Activated T-cell treated with anti-CD3 and anti-CD28 coated beads, Interleukin-2, amount 50 U/mL, for 4 hours (primary cell): ENCODE results near the gene DUSP14. TPM values are rescaled to one million over a fixed set of nuclear protein-coding genes. Genes with fewer than 3 reads are reported as not detected.
A peak's percentile ranks its signal among the peaks of the same experiment; 100 is the strongest.

Experiments used
- ATAC-seq, 2 donors: fragments of 200-7000 bp; cut with Tn5 transposase; one replicate each; pipeline ENCODE4 v1.10.0; 2021
- DNase-seq: peaks from one replicate; pipeline ENCODE4 v3.0.0-alpha.2; 2020
- H3K27me3 Mint-ChIP-seq: one replicate; pipeline ENCODE4 v1.8.0; 2021; ENCODE audit warnings: low read depth, mixed read lengths
- H3K36me3 Mint-ChIP-seq: one replicate; pipeline ENCODE4 v1.8.0; 2022; ENCODE audit warnings: mixed read lengths; ENCODE audit not compliant: insufficient read depth
- H3K4me1 Mint-ChIP-seq: one replicate; pipeline ENCODE4 v1.8.0; 2021; ENCODE audit warnings: low read depth, mixed read lengths
- H3K4me3 Mint-ChIP-seq: one replicate; pipeline ENCODE4 v1.8.0; 2021; ENCODE audit warnings: mild to moderate bottlenecking, moderate library complexity, mixed read lengths
- H3K9me3 Mint-ChIP-seq: one replicate; pipeline ENCODE4 v1.8.0; 2021; ENCODE audit warnings: mixed read lengths
- total RNA-seq, 3 donors: library from RNA; stranded (reverse); gene quantifications; one replicate each; pipeline ENCODE4 v1.2.1, GENCODE V29; 2021

Gene DUSP14
- total RNA-seq, 3 donors from 2014 or later = 18.2 to 21.8 (median 18.2) TPM

GRCh38 chr17:37475731-37476420 lies 13.8 kb upstream of the DUSP14 start:
- Mint-ChIP-seq H3K9me3 (no peaks in the 10 kb centered on the region), H3K4me3 (no peak overlapping the region), H3K4me1 (no peaks in the 10 kb centered on the region), H3K36me3 (peaks cover 42% of the 10 kb centered on the region), H3K27me3 (no peaks in the 10 kb centered on the region)
- DNase-seq = no peak
- ATAC-seq = no peak

GRCh38 chr17:37476431-37477120 lies 13.1 kb upstream of the DUSP14 start:
- no peaks in the 10 kb centered on the region for H3K9me3 Mint-ChIP-seq
- H3K27me3 Mint-ChIP-seq = no peaks in the 10 kb centered on the region
- no peak for DNase-seq
- no peak overlapping the region for H3K4me3 Mint-ChIP-seq
- no peaks in the 10 kb centered on the region for H3K4me1 Mint-ChIP-seq
- peaks cover 38% of the 10 kb centered on the region for H3K36me3 Mint-ChIP-seq
- no peak for ATAC-seq

DNA sequence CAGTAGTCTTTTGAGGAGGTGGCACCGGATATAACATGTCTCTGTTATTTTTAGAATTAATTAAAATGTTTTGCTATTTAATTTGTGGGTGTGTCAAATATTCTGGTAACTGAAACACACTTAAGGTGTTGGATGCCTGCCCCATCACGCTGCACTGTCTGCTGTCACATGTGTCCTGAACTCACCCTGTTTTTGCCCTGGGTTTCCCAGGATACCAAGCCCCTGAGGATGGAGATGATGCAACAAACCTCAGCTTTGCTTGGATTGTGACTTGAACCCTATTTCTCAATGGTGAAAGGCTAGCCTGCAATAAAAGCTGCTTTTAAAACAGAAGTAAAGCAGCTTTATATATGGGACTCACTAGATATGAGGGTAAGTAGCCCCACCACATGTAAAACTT lies 11.5 kb upstream of the DUSP14 start:
- Mint-ChIP-seq H3K4me1 (no peaks in the 10 kb centered on the region), H3K27me3 (no peaks in the 10 kb centered on the region), H3K4me3 (no peak overlapping the region), H3K36me3 (peaks cover 37% of the 10 kb centered on the region), H3K9me3 (no peaks in the 10 kb centered on the region)
- DNase-seq = no peak
- ATAC-seq = no peak

DNA sequence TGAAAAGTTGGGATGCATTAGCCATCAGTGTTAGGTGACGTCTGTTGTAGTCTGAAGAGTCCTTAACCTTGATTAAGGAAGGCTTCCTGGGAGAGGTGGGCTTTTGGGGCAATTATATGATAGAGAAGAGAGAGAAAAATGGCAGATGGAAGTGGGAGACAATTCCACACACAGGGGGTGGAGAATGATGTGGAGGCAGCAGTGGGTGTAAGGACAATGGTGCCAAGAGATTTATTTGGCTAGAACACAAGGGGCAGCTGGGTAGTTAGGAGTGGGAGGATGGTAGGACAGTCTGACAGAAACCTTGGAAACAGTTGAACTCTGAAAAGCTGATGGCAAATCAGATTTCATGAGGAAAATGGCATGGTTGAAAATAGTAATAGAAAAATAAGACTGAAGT lies 10.7 kb upstream of the DUSP14 start:
- no peak overlapping the region for H3K4me3 Mint-ChIP-seq
- H3K9me3 Mint-ChIP-seq = no peaks in the 10 kb centered on the region
- peaks cover 32% of the 10 kb centered on the region for H3K36me3 Mint-ChIP-seq
- H3K4me1 Mint-ChIP-seq = peaks cover 2% of the 10 kb centered on the region
- ATAC-seq (no peak), DNase-seq (no peak)
- no peaks in the 10 kb centered on the region for H3K27me3 Mint-ChIP-seq

DNA sequence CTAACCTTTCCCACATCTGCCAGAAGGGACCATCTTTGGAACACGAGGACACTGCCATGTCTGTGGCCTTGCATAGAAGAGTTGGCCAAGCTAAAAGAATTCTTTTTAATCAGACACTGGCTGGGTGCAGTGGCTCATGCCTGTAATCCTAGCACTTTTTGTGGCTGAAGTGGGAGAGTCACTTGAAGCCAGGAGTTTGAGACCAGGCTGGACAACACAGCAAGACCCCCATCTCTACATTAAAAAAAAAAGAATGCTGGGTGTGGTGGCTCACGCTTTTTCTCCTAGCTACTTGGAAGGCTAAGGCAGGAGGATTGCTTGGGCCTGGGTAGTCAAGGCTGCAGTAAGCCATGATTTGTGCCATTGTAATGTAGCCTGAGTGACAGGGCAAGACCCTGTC lies 9.3 kb upstream of the DUSP14 start:
- no peak for ATAC-seq
- no peaks in the 10 kb centered on the region for H3K9me3 Mint-ChIP-seq
- peaks cover 2% of the 10 kb centered on the region for H3K4me1 Mint-ChIP-seq
- H3K36me3 Mint-ChIP-seq = peaks cover 32% of the 10 kb centered on the region
- no peaks in the 10 kb centered on the region for H3K27me3 Mint-ChIP-seq
- no peak overlapping the region for H3K4me3 Mint-ChIP-seq
- DNase-seq = no peak

DNA sequence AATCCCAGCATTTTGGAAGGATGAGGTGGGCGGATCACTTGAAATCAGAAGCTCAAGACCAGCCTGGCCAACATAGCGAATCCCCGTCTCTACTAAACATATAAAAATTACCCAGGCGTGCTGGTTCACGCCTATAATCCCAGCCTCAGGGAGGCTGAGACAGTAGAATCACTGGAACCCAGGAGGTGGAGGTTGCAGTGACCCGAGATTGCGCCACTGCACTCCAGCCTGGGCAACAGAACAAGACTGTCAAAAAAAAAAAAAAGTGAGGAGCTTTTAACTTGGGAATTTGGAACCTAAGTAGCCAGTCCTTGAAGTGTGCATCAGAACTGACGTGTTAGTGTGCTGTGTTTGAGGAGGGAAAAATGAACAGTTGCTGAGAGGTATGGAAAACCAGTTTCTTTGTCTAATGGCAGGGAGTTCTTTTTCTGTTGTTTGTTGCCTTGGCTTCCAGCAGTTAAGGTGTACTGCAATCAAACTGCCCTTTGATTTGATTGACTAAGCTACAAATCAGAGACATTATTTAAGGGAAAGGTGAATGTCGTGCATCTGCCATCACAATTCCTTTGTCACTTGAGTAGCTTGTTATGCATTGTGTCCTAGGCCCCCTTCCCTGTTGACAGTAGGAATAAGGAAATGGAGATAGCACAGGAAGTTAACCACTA lies 8.6 kb upstream of the DUSP14 start:
- H3K4me1 Mint-ChIP-seq = peaks cover 2% of the 10 kb centered on the region
- no peak for ATAC-seq
- no peak for DNase-seq
- H3K9me3 Mint-ChIP-seq = no peaks in the 10 kb centered on the region
- no peaks in the 10 kb centered on the region for H3K27me3 Mint-ChIP-seq
- H3K4me3 Mint-ChIP-seq = no peak overlapping the region
- H3K36me3 Mint-ChIP-seq = peaks cover 26% of the 10 kb centered on the region

DNA sequence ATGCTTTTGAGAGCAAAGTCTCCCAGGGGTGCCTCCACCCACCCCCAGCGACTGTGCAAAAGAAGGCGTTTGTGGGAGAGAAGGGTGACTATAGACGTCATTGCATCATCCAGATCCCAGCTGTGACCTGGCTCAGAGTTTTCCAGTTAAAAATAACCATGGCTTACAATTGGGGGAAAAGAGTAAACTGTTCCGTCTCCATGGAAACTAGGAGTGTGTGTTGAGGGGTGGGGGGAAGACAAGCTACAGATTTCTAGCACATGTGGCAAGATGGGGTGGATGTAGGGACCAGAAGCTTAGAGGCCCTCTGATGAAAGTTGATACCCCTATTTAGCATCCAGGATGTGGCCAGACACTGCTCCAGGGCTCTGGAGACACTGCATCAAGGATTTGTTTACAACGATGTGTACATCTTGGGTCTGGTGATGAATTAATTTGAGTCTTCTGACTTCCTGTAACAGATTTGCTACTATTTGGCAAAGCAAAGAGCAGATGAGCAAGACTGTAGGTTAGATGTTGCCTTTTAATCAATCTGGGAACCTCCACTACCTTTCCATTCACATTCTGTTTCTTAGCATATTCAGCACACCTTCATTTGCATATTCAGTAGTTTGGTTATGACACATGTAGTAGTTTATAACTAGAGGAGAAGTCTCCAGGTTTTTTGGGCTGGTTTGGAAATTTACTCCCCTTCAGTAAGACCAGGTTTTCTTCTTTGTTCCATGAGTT lies 6.2 kb upstream of the DUSP14 start:
- peaks cover 8% of the 10 kb centered on the region for H3K4me1 Mint-ChIP-seq
- peaks cover 15% of the 10 kb centered on the region for H3K36me3 Mint-ChIP-seq
- DNase-seq (no peak), ATAC-seq (no peak)
- H3K9me3 Mint-ChIP-seq = no peaks in the 10 kb centered on the region
- H3K27me3 Mint-ChIP-seq = no peaks in the 10 kb centered on the region
- no peak overlapping the region for H3K4me3 Mint-ChIP-seq

GRCh38 chr17:37485938-37486570 lies 3.6 kb upstream of the DUSP14 start:
- Mint-ChIP-seq H3K27me3 (no peaks in the 10 kb centered on the region), H3K9me3 (no peaks in the 10 kb centered on the region), H3K4me3 (no peak overlapping the region), H3K4me1 (peaks cover 22% of the 10 kb centered on the region), H3K36me3 (peaks cover 4% of the 10 kb centered on the region)
- ATAC-seq (no peak), DNase-seq (no peak)

DNA sequence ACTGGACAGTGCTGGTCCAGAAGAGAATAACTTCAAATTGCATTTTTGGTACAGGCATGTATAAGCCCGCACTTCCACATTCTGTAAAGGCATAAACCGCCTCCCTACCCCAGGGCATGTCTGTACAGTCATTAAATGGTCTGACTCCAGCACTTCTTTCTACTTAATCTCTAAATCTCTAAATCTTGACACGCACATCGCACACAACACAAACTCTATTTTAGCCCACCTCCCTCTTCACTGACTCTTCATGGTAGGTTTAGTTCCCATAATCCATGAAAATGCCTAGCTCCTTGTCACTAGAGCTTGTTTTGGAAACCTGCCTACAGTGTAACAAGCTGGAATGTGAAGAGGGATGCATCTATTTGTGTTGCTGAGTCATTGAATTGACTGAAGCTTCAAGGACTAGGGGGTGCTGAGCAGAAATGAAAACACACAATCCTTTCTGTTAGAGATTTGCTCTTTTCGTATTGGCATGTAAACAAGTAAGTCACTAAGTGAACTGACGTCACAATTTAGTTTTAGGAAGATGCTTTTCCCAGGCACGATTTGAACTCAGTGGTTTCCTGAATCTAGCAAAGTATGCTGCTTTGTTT lies 1.6 kb upstream of the DUSP14 start:
- H3K4me1 Mint-ChIP-seq = peaks cover 34% of the 10 kb centered on the region
- H3K4me3 Mint-ChIP-seq = peak overlapping the region; percentile 90
- no peaks in the 10 kb centered on the region for H3K9me3 Mint-ChIP-seq
- no peaks in the 10 kb centered on the region for H3K27me3 Mint-ChIP-seq
- DNase-seq (no peak), ATAC-seq (no peak)
- peaks cover 2% of the 10 kb centered on the region for H3K36me3 Mint-ChIP-seq

GRCh38 chr17:37488607-37489196 lies 989 bp upstream of the DUSP14 start:
- peak overlapping the region; percentile 90 for H3K4me3 Mint-ChIP-seq
- DNase-seq (peak; percentile 64), ATAC-seq (peak; percentile 49 to 58)
- H3K4me1 Mint-ChIP-seq = peaks cover 34% of the 10 kb centered on the region
- H3K9me3 Mint-ChIP-seq = no peaks in the 10 kb centered on the region
- no peaks in the 10 kb centered on the region for H3K27me3 Mint-ChIP-seq
- peaks cover 2% of the 10 kb centered on the region for H3K36me3 Mint-ChIP-seq

GRCh38 chr17:37490022-37490587 lies 414 bp downstream of the DUSP14 start:
- ATAC-seq (peak; percentile 61 to 67), DNase-seq (peak; percentile 67)
- Mint-ChIP-seq H3K27me3 (no peaks in the 10 kb centered on the region), H3K4me3 (peak overlapping the region; percentile 92), H3K9me3 (no peaks in the 10 kb centered on the region), H3K4me1 (peaks cover 34% of the 10 kb centered on the region), H3K36me3 (no peaks in the 10 kb centered on the region)

DNA sequence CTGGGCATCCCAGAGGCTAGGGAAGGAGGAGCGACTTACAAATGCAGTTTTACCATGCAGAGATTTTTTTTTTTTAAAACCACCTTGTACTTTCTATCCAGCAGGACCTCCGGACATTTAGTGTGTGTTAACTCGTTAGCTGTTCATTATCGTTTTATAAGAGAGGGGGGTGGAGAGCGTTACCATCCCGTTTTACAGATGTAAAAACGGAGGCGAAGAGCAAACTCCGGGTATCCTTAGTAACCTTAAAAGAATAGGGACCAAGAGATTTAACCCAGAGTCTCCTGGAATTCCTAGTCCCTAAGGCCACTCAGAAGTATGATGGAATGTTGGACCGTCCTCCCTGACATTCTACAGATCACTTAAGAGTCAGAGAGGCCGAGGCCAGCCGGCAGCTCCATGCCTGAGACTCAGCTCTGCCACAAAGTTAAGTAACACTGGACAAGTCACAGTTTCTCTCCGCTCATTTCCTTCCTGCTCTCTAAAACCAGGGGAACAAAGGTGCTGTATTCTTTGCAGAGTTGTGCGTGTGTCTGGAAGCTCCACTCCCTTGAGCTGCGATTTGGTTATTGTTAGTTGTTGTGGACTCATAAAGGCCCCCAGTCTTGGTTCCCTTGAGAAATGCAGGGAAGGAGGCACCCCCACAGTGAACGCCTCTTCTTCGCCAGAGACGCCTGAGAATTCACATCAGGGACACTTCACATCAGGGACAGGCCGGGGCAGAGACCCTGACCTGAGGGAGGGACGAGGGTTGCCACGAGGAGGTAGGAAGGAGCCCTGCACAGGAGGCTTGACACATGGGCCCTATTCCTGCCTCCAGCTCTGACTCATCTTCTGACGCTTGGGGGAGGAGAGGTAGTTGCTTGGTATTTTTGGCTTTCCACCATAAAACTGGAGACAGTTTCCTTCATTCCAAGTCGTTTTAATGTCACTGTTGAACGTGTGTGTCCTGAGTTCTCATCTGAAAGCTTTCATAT lies 1.2 kb downstream of the DUSP14 start:
- no peaks in the 10 kb centered on the region for H3K36me3 Mint-ChIP-seq
- no peaks in the 10 kb centered on the region for H3K27me3 Mint-ChIP-seq
- ATAC-seq (no peak), DNase-seq (no peak)
- H3K4me1 Mint-ChIP-seq = peaks cover 34% of the 10 kb centered on the region
- peak overlapping the region; percentile 92 for H3K4me3 Mint-ChIP-seq
- no peaks in the 10 kb centered on the region for H3K9me3 Mint-ChIP-seq
